GM21390 (cell line): ENCODE results near the gene RASSF4.

Experiments
- ATAC-seq: cut with Tn5 transposase; IDR thresholded peaks from one replicate; pipeline ENCODE4 v1.9.1; 2021; ENCODE audit not compliant: unreplicated experiment

The RASSF4 gene, protein sequence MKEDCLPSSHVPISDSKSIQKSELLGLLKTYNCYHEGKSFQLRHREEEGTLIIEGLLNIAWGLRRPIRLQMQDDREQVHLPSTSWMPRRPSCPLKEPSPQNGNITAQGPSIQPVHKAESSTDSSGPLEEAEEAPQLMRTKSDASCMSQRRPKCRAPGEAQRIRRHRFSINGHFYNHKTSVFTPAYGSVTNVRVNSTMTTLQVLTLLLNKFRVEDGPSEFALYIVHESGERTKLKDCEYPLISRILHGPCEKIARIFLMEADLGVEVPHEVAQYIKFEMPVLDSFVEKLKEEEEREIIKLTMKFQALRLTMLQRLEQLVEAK

DNA sequence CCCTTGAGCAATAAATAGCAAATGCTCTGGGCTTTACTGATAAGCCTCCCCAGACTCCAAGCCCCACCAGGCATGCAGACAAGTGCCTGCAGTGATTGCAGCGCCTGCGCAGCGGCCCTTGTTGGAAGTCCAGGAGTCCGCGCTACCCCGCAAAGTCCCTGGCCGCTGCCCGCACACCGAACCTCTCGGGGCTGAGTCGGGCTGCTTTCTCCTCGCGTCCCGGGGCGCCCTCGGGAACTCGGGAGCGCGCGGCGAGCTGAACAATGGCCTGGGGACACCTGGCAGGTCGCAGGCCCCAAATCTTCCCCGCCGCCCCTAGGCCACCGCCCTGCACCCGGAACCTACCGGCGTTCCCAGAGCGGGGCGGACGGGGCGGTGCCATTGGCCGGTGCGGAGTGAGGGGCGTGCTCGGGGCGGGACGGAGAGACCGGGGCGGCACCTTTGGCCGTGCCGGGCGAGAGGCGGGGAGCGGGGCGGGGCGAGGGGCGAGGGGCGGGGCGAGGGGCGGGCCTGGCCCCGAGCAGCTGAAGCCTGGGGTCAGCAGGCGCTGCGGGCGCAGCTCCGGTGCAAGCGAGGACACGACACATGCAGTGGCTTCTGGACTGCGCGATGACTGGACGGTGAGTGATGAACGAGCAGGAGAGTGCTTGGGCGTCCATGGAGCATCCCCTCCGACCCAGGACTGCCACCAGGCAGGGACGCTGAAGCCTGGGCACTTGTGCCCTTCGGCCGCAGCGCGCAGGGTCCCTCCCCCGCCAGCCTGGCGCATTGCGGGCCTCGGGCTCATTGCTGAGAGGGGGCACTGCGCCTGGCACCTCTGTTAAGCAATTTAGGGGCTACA lies at the start of gene RASSF4:
Gene RASSF4 (plus strand): TSS at position 556 of the 841 bp plus-strand sequence. CDS start 10,401 bp downstream, outside the sequence.
- peak; percentile 95 for ATAC-seq

DNA sequence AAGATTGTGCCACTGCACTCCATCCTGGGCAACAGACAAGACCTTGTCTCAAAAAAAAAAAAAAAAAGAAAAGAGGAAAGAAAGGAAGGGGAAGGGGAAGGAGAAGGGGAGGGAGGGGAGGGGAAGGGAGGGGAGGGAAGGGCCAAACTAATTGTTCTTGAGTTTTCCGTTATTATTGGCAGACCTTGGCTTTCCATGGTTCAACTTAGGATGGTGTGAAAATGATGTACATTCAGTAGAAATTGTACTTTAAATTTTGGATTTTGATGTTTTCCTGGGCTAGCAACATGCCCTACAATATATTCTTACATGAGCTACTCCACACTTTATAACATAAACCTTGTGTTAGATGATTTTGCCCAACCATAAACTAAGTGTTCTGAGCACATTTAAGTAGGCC lies 49.7 kb upstream of the RASSF4 start:
- ATAC-seq = no peak

DNA sequence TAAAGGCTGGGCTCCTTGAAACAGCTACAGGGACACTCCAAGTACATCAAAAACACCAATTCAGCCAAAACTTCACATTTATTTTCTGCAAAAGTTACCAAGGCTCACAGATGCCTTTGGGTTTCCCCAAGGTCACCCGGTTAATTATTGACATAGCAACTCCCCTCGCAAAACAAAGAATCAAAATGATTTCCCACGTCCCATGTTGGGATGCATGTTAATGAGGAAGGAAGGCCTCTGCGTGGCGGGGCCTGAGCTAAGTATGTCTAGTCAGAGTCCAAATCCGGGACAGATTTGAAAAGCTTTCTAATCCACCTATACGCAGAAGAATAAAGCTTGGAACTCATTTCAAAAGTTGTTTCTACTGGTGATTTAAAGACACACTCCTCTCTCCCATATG lies 49.0 kb upstream of the RASSF4 start:
- no peak for ATAC-seq

DNA sequence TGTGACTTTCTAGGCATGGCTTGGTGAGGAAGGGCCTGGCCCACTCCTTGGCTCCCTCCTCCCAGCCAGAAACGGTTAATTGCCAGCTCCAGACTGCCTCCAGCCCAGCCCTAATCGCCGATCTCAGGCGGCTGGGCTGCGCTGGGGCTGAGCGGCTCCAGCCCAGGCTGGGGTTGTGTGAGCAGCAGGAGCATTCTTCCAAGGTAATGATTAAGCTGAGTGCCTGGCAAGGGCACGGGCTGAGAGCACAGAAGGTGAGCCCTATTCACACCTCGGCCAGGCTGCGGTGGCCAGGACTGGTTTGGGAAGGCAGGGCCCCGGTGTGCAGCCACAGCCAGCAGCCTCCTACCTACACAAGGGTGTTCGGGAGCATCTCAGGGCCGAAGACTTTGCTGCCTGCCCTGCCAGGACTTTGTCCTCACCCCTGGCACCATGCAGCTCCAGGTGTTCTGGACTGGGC lies 48.5 kb upstream of the RASSF4 start, which contains the start of gene TMEM72:
Gene TMEM72 (plus strand): TSS at position 257 of the 460 bp plus-strand sequence. CDS start 176 bp downstream, at position 433.
- no peak for ATAC-seq

DNA sequence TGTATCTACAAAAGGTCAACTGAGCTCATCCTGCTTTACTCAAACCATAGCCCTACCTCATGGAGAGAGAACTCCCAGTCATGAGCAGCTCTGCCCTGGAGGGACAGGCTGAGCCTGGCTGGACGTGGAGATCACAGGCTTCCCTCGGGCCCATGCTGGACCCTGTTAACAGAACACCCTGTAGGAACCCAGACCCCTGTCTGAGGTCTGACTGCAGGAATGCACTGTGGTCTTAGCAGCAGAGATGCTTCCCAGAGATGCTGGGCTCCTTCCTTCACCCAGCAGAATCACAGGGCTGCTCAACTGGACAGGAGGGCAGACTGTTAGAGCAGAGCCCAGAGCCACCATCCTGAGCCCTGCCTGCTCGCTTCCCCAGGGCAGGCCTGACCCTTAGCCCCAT lies 47.7 kb upstream of the RASSF4 start:
- no peak for ATAC-seq

DNA sequence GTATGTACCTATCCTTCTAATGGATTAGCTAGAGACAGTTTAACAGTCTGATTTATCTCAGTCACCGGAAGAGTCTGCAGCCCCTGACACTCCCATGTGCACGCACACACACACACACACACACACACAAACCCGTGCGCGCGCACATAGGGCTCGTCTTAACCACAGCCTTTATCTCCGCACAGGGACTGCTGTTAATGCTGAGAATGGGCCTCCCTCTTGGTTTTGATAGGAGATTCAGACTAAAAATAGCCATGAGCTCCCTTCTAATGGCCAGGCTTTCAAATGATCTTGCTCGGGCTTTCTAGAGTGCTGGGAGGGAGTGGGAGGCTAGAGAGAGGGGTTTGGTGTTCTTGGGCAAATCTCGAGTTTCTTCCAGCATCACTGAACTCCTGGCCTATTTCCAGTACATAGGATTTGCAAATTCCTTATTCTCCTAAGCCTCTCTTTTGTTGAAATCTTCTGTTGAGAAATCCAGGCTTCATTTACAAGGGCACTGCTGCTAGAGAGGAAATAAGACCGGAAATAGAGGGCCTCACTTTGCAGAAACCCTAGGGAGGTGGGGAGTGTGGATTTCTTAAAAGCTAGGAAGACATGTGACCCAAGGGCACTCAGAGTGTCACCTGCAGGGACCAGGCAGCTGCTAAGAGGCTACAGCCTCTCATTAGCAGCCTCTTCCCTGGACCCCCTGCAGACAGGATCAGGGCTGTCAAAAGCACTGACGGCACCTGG lies 46.1 kb upstream of the RASSF4 start:
- no peak for ATAC-seq

DNA sequence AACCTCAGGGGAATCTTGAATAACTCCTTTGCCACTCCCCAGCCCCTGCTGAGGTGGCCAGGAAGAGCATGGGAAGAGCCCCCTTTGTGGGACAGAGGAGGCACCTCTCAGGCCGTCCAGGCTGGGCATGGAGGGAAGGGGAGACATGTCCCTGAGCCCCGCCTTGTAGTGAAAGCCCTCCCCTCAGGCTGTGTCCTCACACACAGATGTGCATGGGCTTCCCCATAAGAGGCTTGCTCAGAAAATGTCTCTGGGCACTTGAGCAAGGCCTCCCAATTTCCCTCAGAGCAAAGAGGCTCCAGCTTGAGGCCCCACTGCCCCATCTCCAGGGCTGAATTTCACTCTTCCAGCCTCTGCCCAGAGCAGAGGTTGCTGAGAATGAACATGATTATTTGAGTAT lies 44.7 kb upstream of the RASSF4 start:
- ATAC-seq = no peak

DNA sequence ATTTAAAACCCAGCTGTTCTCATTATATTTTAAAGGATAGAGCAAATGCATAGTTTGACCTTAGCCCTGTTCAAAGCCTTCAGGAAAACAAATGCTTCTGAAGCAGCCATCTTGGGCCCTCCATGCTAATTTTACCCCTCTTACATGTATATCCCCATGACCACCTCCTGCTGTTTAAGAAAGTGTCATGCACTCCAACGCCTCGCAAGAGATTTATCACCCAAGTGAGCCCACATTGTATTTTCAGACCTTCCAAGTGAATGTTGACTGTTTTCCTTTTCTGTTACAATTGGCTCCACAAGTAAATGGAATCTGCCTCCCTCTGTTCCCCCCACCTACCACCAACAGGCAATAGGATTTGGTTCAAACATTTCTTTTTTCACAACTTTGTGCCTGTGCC lies 43.2 kb upstream of the RASSF4 start:
- no peak for ATAC-seq

DNA sequence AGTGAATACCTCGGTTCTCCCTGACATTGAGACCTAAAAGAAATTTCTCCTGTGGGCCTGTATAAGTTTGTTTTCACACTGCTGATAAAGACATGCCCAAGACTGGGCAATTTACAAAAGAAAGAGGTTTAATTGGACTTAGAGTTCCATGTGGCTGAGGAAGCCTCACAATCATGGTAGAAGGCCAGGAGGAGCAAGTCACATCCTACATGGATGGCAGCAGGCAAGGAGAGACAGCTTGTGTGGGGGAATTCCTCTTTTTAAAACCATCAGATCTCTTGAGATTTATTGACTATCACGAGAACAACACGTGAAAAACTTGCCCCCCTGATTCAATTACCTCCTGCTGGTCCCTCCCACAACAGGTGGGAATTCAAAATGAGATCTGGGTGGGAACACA lies 41.8 kb upstream of the RASSF4 start:
- ATAC-seq = no peak

DNA sequence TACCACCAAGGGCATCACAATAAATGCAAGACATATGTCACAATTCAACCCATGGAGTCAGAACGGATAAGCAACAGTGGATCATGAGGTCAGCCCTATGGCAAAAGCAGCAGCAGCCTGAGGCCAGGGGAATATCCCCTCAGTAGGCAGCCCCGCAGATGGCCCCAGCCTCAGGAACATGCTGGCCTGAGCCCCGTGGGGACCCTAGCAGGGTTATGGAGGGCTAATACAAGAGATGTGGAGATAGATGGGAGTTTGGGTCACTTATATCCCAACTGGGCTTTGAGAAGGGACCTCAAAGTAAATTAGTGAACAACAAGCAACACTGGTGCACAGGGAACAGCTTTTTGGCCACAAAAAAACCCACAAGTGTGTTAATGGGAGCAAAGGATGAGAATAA lies 39.4 kb upstream of the RASSF4 start:
- ATAC-seq = no peak

DNA sequence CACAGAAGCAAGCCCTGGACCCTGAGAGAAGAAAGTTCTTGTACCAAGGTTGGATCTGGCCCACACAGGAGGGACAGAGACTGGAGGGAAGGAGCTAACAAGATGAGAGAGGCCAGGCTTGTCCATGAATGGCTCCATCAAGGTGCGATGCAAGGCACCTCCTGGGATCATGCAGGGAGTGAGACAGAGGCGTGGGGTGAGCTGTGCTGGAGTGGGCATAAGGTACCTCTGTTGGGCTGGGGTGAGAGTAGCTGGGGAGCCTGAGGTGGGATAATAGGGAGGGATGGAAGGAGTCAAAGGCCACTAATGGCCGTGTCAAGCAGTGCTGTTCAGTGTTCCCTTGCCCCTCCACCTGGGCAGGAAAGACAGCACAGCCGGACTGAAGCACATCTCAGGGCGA lies 38.5 kb upstream of the RASSF4 start:
- no peak for ATAC-seq

DNA sequence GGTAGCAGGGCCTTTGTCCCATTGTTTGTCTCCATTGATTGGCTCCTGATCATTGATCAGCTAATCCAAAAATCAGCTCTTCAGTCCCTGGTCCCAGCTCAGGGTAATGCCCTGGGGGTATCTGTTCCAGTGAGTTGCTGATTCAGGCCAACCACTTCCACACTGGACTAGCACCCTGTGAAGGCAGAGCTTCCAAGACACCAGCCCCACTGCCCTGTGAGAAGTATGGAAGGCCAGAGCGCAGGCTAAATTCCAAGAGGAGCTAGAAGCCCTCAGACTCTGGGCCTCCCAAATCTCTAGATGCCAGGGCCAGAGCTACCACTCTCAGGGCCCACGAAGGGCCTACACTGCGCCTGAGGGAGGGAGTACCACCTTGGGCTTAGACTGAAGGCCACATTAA lies 38.1 kb upstream of the RASSF4 start:
- no peak for ATAC-seq

DNA sequence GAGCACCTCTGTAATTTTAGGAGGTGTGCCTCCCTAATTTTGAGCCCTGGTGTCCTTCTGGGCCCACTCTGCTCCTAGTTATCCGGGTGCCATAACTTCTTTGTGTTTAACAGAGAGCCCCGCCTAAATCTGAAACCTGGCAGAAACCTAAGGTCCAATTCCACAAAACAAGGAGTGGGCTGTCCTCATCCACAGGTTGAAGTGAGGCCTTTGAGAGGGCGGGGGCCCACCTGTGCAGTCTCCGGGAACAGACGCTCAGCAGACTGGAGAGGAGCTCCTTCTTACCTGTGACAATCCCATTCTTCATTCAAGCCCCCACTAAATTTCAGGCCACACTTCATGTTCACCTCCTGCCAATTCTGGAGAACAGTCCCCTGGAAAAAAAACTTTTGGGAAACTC lies 37.6 kb upstream of the RASSF4 start:
- no peak for ATAC-seq

DNA sequence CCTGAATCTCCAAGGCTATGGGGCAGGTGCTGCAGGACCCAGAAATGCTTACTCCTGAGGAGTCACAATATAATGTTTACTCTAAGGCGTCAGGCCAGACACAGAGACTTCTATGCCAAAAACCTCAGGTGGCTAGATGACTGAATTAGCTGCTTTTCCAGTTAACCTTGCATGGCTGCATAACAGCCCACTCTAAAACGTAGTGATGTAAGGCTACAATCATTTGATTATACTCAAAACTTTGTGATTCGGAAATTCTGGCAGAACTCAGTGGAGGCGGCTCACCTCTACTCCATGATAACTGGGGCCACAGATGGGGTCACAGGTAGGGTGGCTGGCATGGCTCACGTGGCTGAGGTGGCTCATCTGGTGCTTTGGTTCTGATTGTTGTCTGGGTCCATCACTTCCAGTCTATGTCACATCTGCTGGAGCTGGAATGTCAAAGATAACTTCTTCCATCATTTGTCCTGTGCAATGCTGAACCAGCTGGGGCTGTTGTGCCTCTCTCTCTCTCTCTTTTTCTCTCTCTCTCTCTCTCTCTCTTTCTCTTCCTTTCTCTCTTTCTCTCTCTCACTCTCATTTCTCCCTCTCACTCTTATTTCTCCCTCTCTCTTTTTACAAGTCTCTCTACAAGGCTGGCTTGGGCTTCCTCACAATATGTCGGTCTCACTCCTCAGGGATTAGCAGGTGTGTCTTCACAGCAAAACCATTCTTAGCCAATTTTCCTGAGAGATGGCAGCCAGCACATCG lies 36.6 kb upstream of the RASSF4 start:
- ATAC-seq = no peak

DNA sequence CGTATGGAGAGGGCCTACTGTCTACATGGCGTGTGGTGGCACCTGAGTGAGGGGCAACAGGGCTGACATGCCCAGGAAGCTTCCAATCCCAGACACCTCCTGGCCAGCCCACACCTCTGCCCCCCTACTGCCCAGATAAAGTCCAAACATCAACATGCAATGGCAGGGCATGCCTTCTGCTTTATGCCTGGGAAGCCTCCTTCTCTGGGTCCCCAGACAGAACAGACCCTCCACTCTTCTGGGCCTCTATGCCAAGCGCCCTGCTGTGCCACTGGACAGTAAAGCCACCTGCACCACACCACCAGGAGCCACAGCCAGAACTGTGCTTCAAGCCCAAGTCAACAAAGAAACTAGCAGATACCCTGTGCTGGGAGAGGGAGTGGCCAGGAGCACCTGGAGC lies 36.0 kb upstream of the RASSF4 start:
- ATAC-seq = no peak

DNA sequence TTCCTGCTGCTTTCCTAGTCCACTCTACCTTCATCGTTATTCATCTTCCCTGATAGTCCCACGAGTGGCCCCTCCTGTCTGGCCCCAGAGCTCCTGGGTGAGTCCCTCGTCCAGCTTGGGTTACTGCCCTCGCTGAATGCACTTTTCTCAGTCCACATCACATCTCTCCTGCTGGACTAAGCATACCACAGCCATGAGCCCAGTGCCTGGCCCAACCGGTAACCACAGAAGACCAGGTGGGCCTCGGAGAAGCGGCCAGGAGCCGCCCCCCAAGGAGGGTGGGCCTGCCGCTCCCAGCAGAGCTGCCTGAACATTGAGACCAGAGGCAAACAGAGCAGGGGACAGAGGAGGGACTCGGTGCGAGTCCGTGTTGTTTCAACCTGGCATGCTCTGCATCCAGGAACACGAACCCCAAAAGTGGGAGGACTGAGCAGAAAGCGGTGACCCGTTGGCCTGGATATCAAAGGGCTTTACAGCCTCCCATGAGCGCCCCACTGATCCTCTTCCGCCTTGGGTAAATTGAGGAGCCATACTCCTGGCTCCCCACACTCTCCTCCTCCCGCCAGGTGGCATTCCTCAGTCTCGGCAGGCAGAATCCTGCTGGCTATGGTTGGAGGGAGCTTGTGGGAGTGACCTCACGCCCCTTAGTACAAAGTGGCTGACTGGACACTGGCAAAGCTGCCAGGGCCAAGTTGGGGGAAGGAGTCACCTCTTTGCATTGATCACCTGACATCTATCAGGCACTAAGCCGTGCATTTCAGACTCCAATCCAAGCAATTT lies 35.2 kb upstream of the RASSF4 start:
- no peak for ATAC-seq

DNA sequence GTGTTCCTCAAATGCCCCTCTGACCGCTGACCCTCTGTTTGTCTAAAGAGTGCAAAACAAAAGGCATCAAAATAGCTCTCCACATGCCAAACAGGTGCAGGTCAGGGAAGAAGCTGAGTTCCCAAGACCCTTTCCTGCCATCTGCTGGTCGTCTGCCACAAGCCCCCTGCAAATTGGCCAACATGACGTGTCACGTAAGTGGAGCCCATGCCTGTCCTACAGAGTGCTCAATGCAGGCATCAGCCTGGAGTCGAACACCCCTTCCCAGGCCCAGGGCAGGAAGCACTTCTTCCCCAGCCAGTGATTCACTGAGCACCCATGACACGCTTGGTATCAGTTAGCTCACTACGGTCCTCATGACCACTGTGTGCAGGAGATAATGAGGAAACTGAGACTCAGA lies 34.4 kb upstream of the RASSF4 start:
- ATAC-seq = no peak

DNA sequence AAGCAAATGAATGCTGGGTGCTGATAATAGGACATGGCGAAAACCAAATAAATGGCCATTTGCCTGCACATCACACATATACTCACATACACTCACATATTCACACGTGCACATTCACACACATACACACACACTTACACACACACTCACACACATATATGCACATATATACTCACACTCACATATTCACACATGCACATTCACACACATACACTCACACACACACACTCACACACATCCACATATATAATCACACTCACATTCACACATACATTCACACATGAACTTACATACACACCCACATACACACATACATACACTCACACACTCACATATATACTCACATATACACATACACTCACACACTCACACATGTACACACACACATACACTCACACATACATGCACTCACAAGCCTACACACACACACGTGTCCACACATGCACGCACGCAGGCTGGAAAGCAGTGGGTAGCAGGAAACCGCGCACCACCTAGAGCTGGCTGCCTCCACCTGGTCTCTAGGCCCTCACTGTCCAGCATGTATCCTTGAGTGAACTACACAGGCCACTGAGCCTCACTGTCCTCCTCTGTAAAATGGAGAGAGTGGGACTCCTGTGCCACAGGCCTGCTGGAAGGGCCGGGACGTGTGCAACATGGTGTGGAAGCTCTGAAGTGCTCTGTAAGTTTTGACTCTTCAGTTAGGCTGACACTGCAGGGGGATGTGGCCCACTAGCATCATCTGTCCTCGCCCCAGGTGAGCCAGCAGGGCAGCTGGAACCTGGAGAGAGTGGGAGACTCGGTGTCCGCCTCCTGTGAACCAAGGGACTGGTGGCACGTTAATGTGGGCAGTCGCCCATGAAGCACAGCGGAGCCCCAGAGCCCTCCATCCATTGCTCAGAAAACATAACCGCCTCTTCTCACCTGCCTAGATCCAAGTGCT lies 33.5 kb upstream of the RASSF4 start:
- no peak for ATAC-seq
